K562 (cell line): Measurements from ENCODE around the gene LIN28A. TPM values are rescaled to one million over a fixed set of nuclear protein-coding genes. Genes with fewer than 3 reads are reported as not detected.

Experiments used
- ATF3 ChIP-seq, 2 experiments: fragments of 450-650 bp in 1 of 2; sonication (generic) in 1 of 2; formaldehyde crosslinking in 1 of 2; IDR thresholded peaks in 1 of 2; conservative IDR thresholded peaks in 1 of 2; 2 replicates each; pipeline versions ENCODE4 v1.6.1 to v1.8.1; 2016 to 2023; ENCODE audit warnings: mild to moderate bottlenecking in 2 of 2, moderate library complexity in 2 of 2, inconsistent platforms in 1 of 2, missing genetic modification reagents in 1 of 2
- C11orf30 ChIP-seq: fragments of 450-650 bp; IDR thresholded peaks from 2 replicates; pipeline ENCODE4 v1.6.1; 2016; ENCODE audit warnings: low read depth, mild to moderate bottlenecking
- CREB3L1 ChIP-seq: fragments of 450-650 bp; IDR thresholded peaks from 2 replicates; pipeline ENCODE4 v1.6.1; 2014; ENCODE audit warnings: low read depth, mild to moderate bottlenecking, moderate library complexity, borderline replicate concordance
- CSDE1 ChIP-seq, 2 experiments: fragments of 450-650 bp; IDR thresholded peaks; 2 replicates each; pipeline ENCODE4 v1.6.1; 2016; ENCODE audit warnings: mild to moderate bottlenecking in 1 of 2
- DLX4 ChIP-seq: fragments of 250-450 bp; sonication (Bioruptor Pico); IDR thresholded peaks from 2 replicates; pipeline ENCODE4 v1.6.1; 2021; ENCODE audit warnings: mild to moderate bottlenecking
- FOXM1 ChIP-seq, 2 experiments: fragments of 450-650 bp in 1 of 2; sonication (generic) in 1 of 2; formaldehyde crosslinking in 1 of 2; IDR thresholded peaks; 2 replicates each; pipeline versions ENCODE4 v1.6.1 to v1.9.0; 2017 to 2022; ENCODE audit warnings: low read depth in 2 of 2, mild to moderate bottlenecking in 2 of 2, missing genetic modification reagents in 1 of 2, moderate library complexity in 1 of 2
- GABPA ChIP-seq: fragments of 200-800 bp; sonication (Bioruptor generic); conservative IDR thresholded peaks from 2 replicates; pipeline ENCODE4 v1.6.1; 2016; ENCODE audit warnings: low read depth, missing genetic modification characterization, missing compliant biosample characterization
- GTF2F1 ChIP-seq: IDR thresholded peaks from 2 replicates; pipeline ENCODE4 v1.6.1; 2011; ENCODE audit warnings: low read depth, low read length, improper control_type of control experiment
- HDGF ChIP-seq: fragments of 450-650 bp; IDR thresholded peaks from 2 replicates; pipeline ENCODE4 v1.6.1; 2016
- KAT7 ChIP-seq: sonication (generic); formaldehyde crosslinking; IDR thresholded peaks from 2 replicates; pipeline ENCODE4 v1.8.0; 2022; ENCODE audit warnings: missing genetic modification reagents, mild to moderate bottlenecking, borderline replicate concordance
- KDM4B ChIP-seq, 2 experiments: fragments of 450-650 bp in 1 of 2; sonication (generic) in 1 of 2; IDR thresholded peaks; 2 replicates each; pipeline ENCODE4 v1.6.1; 2016 to 2017; ENCODE audit warnings: borderline replicate concordance in 2 of 2, antibody characterized with exemption in 1 of 2, low read depth in 1 of 2, mild to moderate bottlenecking in 1 of 2
- L3MBTL2 ChIP-seq: fragments of 450-650 bp; IDR thresholded peaks from 2 replicates; pipeline ENCODE4 v1.6.1; 2016; ENCODE audit warnings: mild to moderate bottlenecking, moderate library complexity
- LARP7 ChIP-seq: fragments of 450-650 bp; IDR thresholded peaks from 2 replicates; pipeline ENCODE4 v1.6.1; 2016
- NRF1 ChIP-seq, 2 experiments: fragments of 450-650 bp; IDR thresholded peaks in 1 of 2; conservative IDR thresholded peaks in 1 of 2; 2 replicates each; pipeline ENCODE4 v1.6.1; 2014; ENCODE audit warnings: mild to moderate bottlenecking in 2 of 2
- SIN3B ChIP-seq: fragments of 450-650 bp; IDR thresholded peaks from 2 replicates; pipeline ENCODE4 v1.6.1; 2017; ENCODE audit warnings: low read depth, mild to moderate bottlenecking, moderate library complexity
- SREBF1 ChIP-seq: fragments of 150-350 bp; IDR thresholded peaks from 2 replicates; pipeline ENCODE4 v1.6.1; 2014; ENCODE audit warnings: antibody characterized with exemption, low read depth, low read length, borderline replicate concordance
- TEAD1 ChIP-seq, 2 experiments: fragments of 450-650 bp in 1 of 2; sonication (generic) in 1 of 2; formaldehyde crosslinking; IDR thresholded peaks; 2 replicates each; pipeline versions ENCODE4 v1.4.0 to v1.8.0; 2020 to 2022; ENCODE audit warnings: mild to moderate bottlenecking in 2 of 2, missing genetic modification reagents in 1 of 2
- ZNF143 ChIP-seq: sonication (generic); formaldehyde crosslinking; IDR thresholded peaks from 2 replicates; pipeline ENCODE4 v1.9.0; 2022; ENCODE audit warnings: mild to moderate bottlenecking, missing genetic modification reagents
- ZNF263 ChIP-seq: sonication (generic); formaldehyde crosslinking; IDR thresholded peaks from 2 replicates; pipeline ENCODE4 v1.8.0; 2022; ENCODE audit warnings: mild to moderate bottlenecking, missing genetic modification reagents, borderline replicate concordance
- ZNF347 ChIP-seq: fragments of 450-650 bp; formaldehyde crosslinking; IDR thresholded peaks from 2 replicates; pipeline ENCODE4 v1.4.0; 2020; ENCODE audit warnings: low read depth, mild to moderate bottlenecking, moderate library complexity
- polyA plus RNA-seq, 8 experiments: library from polyadenylated mRNA; depleted of rRNA in 4 of 8; stranded (reverse) in 5 of 8; unstranded in 3 of 8; fragments of >200 nt; fragmentation: Nextera tagmentation in 2 of 8; fragmentation: Illumina TruSeq in 1 of 8; extraction: Ambion mirVana in 2 of 8; extraction: Trizol in 1 of 8; gene quantifications; 2 replicates each; pipeline versions ENCODE4 v1.2.1 to v1.2.3, GENCODE V29; 2011 to 2014; ENCODE audit warnings: inconsistent platforms in 1 of 8, missing spikeins in 1 of 8
- total RNA-seq, 7 experiments: library from RNA; depleted of rRNA in 6 of 7; stranded (reverse); fragments of >200 nt in 6 of 7; fragmentation: Illumina TruSeq in 2 of 7; extraction: Trizol in 2 of 7; gene quantifications; 2 replicates each; pipeline versions ENCODE4 v1.2.1 to v1.2.3, GENCODE V29; 2011 to 2021; ENCODE audit warnings: low replicate concordance in 1 of 7
- TF ChIP-seq, protein P1 (sequence below): fragments of 450-650 bp; IDR thresholded peaks from 2 replicates; pipeline ENCODE4 v1.6.1; 2016; ENCODE audit warnings: low read depth, mild to moderate bottlenecking, moderate library complexity
- TF ChIP-seq, protein P2 (sequence below): fragments of 250-450 bp; sonication (Bioruptor Pico); IDR thresholded peaks from 2 replicates; pipeline ENCODE4 v1.4.0; 2020; ENCODE audit warnings: mild to moderate bottlenecking

The LIN28A gene
- total and polyA plus RNA-seq, 9 of the 15 experiments (the other 6 are each of a cell fraction or from before 2014, with no cell fraction given) = 0.80 to 5.4 (median 3.9) TPM

GRCh38 chr1:26431979-26432695 lies 21.5 kb downstream of the LIN28A start, which contains the start of gene DHDDS (continued):
- TF ChIP-seq ATF3 (IDR thresholded peaks at IDR 0.05) (peak; percentile 93), ATF3 (CRISPR knock-in tag; conservative IDR thresholded peaks at IDR 0.05) (peak; percentile 58; the same call in 1 of the 2 replicates), LARP7 (peak; percentile 94; the same call in 1 of the 2 replicates), KDM4B (IDR thresholded peaks at IDR 0.05; ENCODE audit: borderline replicate concordance in 2 of 2, low read depth in 1 of 2) (no peak), C11orf30 (peak; percentile 99), NRF1 (conservative IDR thresholded peaks at IDR 0.05 in 1 of 2, IDR thresholded peaks at IDR 0.05 in 1 of 2) (peak; percentile 99 to 100), GTF2F1 (0 out of 2 replicates have a peak, but pooled peaks have one; percentile 36), KAT7 (no peak), L3MBTL2 (peak; percentile 100), ZNF347 (CRISPR knock-in tag) (no peak), CSDE1 (IDR thresholded peaks at IDR 0.05) (peak in 1 of 2 experiments; percentile 96; a peak in 2 of 4 replicates), TEAD1 (CRISPR knock-in tag; IDR thresholded peaks at IDR 0.05) (peak; percentile 20 to 96; a peak in 3 of 4 replicates), HDGF (0 out of 2 replicates have a peak, but pooled peaks have one; percentile 76), ZNF143 (CRISPR knock-in tag) (no peak), FOXM1 (IDR thresholded peaks at IDR 0.05; ENCODE audit: low read depth) (no peak), FOXM1 (CRISPR knock-in tag; IDR thresholded peaks at IDR 0.05; ENCODE audit: low read depth) (peak; percentile 98), SREBF1 (peak; percentile 88; the same call in 1 of the 2 replicates), SIN3B (peak; percentile 96), ZNF263 (CRISPR knock-in tag) (peak; percentile 71; the same call in 1 of the 2 replicates), DLX4 (CRISPR knock-in tag) (no peak), GABPA (tag) (peak; percentile 82), CREB3L1 (peak; percentile 98)
- TF ChIP-seq, protein P1, sequence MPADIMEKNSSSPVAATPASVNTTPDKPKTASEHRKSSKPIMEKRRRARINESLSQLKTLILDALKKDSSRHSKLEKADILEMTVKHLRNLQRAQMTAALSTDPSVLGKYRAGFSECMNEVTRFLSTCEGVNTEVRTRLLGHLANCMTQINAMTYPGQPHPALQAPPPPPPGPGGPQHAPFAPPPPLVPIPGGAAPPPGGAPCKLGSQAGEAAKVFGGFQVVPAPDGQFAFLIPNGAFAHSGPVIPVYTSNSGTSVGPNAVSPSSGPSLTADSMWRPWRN = no peak
- TF ChIP-seq, protein P2, sequence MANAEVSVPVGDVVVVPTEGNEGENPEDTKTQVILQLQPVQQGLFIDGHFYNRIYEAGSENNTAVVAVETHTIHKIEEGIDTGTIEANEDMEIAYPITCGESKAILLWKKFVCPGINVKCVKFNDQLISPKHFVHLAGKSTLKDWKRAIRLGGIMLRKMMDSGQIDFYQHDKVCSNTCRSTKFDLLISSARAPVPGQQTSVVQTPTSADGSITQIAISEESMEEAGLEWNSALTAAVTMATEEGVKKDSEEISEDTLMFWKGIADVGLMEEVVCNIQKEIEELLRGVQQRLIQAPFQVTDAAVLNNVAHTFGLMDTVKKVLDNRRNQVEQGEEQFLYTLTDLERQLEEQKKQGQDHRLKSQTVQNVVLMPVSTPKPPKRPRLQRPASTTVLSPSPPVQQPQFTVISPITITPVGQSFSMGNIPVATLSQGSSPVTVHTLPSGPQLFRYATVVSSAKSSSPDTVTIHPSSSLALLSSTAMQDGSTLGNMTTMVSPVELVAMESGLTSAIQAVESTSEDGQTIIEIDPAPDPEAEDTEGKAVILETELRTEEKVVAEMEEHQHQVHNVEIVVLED (CRISPR knock-in tag) = peak; percentile 81
